ENCODE results near the gene NEK1. TPM values are rescaled to one million over a fixed set of nuclear protein-coding genes. Genes with fewer than 3 reads are reported as not detected.
A peak's percentile ranks its signal among the peaks of the same experiment; 100 is the strongest.
"Not testable (repeated sequence)": the region's sequence is repeated elsewhere in the genome, so short reads cannot be mapped to it uniquely, and the experiment has no call there.

The NEK1 gene
- total RNA-seq, 1 experiment from 2014 or later = 8.2 TPM

DNA sequence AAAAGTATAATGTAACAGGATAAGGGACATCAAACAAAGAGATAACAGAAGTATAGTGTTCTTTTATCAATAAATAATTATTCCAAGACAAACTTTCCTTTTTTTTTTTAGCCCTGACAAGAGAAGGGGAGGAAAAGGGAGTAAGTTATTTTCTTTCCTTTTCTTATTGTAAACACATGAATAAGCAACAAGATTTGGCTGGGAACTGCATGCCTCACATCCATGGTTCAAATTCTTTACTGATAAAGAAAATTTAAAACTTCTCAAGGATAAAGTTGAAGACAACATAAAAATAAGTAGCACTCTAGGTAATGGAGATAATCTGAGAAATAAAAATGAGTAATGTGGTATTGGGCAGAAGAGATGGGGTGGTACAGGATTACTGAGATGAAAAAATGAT is 71.6 kb downstream of the NEK1 start:
- Histone ChIP-seq H3K27ac (no peak overlapping the region), H3K4me3 (no peak overlapping the region), H3K36me3 (0 out of 2 replicates have a peak, but pooled peaks cover 5% of the 10 kb centered on the region), H3K27me3 (no peaks in the 10 kb centered on the region), H3K4me1 (no peaks in the 10 kb centered on the region), H3K9me3 (replicated peaks) (no peaks in the 10 kb centered on the region)
- no peak for DNase-seq

DNA sequence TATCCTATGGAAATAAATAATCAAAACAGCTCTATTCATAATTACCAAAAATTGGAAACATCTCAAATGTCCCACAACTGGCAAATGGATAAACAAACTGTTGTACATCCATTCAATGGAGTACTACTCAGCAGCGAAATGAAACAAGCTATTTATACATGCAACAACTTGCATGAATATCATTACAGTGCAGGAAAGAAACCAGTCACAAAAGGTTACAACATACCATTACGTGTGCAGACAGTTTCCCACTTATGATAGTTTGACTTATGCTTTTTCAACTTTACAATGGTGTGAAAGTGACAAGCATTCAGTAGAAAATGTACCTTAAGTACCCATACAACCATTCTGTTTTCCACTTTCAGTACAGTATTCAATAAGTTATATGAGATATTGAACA is 82.3 kb downstream of the NEK1 start:
- peaks cover 5% of the 10 kb centered on the region; the same call in 1 of the 2 replicates for H3K36me3 ChIP-seq
- no peaks in the 10 kb centered on the region for H3K4me1 ChIP-seq
- H3K27me3 ChIP-seq = no peaks in the 10 kb centered on the region
- no peak for DNase-seq
- no peak overlapping the region for H3K4me3 ChIP-seq
- H3K9me3 ChIP-seq (replicated peaks) = no peaks in the 10 kb centered on the region
- no peak overlapping the region for H3K27ac ChIP-seq

DNA sequence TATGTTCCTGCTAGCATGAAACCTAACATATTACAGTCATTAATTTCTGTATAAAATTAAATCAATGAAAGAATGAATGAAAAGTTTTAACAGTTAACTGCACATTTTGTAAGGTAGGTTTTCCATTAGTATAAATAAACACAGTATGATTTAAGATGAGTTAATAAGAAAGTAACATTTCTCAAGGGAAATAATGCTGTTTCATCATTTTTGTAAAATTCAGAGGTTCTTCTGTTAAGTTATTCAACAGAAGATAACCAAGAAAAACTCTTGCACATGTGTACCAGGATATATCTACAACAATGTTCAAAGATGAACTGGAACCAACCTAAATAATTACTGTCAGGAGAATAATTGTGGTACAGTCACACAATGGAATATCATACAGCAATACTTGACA is 88.6 kb downstream of the NEK1 start:
- Histone ChIP-seq H3K4me3 (no peak overlapping the region), H3K9me3 (replicated peaks) (no peaks in the 10 kb centered on the region), H3K27me3 (no peaks in the 10 kb centered on the region), H3K36me3 (no peaks in the 10 kb centered on the region; the same call in 1 of the 2 replicates), H3K27ac (no peak overlapping the region), H3K4me1 (no peaks in the 10 kb centered on the region)
- no peak for DNase-seq

GRCh38 chr4:169510617-169511016 is 101.8 kb downstream of the NEK1 start:
- no peaks in the 10 kb centered on the region for H3K27me3 ChIP-seq
- no peak overlapping the region for H3K4me3 ChIP-seq
- no peaks in the 10 kb centered on the region; the same call in 1 of the 2 replicates for H3K36me3 ChIP-seq
- H3K4me1 ChIP-seq = no peaks in the 10 kb centered on the region
- H3K9me3 ChIP-seq (replicated peaks) = no peaks in the 10 kb centered on the region
- DNase-seq = no peak
- H3K27ac ChIP-seq = no peak overlapping the region

DNA sequence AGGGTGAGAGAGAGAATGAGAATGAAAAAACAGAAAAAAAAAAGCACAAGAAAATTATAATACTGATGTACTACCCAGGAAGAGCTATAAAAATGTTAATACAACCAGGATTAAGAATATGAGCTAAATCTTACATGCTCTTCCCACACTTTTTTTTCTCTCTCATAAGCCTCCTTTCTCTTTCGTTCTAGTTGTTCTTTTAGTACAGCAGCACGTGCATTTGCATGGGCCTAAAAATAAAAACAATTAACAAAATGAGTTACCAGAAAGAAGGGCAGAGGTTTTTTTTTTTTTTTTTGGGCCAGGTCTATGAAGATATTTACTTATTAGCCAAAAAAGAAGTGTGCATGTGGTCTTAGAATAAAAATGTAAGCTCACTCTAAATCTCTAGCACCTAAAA is 105.5 kb downstream of the NEK1 start:
- DNase-seq = no peak
- no peak overlapping the region for H3K4me3 ChIP-seq
- no peak overlapping the region for H3K27ac ChIP-seq
- H3K27me3 ChIP-seq = no peaks in the 10 kb centered on the region
- no peaks in the 10 kb centered on the region for H3K9me3 ChIP-seq (replicated peaks)
- H3K4me1 ChIP-seq = no peaks in the 10 kb centered on the region
- H3K36me3 ChIP-seq = peaks cover 2% of the 10 kb centered on the region; the same call in 1 of the 2 replicates

DNA sequence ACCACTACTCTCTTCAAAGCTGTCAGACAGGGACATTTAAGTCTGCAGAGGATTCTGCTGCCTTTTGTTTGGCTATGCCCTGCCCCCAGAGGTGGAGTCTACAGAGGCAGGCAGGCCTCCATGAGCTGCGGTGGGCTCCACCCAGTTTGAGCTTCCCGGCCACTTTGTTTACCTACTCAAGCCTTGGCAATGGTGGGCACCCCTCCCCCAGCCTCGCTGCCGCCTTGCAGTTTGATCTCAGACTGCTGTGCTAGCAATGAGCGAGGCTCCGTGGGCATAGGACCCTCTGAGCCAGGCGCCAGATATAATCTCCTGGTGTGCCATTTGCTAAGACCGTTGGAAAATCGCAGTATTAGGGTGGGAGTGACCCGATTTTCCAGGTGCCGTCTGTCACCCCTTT is 112.5 kb downstream of the NEK1 start:
- not testable (repeated sequence) for DNase-seq; H3K9me3 ChIP-seq (replicated peaks); H3K4me3 ChIP-seq; H3K36me3 ChIP-seq; H3K4me1 ChIP-seq; H3K27me3 ChIP-seq; H3K27ac ChIP-seq

- not testable (repeated sequence) for H3K27ac ChIP-seq; H3K4me1 ChIP-seq; H3K36me3 ChIP-seq; H3K4me3 ChIP-seq; DNase-seq; H3K9me3 ChIP-seq (replicated peaks); H3K27me3 ChIP-seq
These were observed 118.1 kb downstream of the NEK1 start for GRCh38 chr4:169494234-169494633.

GRCh38 chr4:169493164-169493524 is 119.2 kb downstream of the NEK1 start:
- Histone ChIP-seq H3K27me3 (no peaks in the 10 kb centered on the region), H3K27ac (no peak overlapping the region), H3K4me1 (no peaks in the 10 kb centered on the region), H3K9me3 (replicated peaks) (no peaks in the 10 kb centered on the region; the same call in 1 of the 2 replicates), H3K36me3 (no peaks in the 10 kb centered on the region), H3K4me3 (no peak overlapping the region)
- no peak for DNase-seq

DNA sequence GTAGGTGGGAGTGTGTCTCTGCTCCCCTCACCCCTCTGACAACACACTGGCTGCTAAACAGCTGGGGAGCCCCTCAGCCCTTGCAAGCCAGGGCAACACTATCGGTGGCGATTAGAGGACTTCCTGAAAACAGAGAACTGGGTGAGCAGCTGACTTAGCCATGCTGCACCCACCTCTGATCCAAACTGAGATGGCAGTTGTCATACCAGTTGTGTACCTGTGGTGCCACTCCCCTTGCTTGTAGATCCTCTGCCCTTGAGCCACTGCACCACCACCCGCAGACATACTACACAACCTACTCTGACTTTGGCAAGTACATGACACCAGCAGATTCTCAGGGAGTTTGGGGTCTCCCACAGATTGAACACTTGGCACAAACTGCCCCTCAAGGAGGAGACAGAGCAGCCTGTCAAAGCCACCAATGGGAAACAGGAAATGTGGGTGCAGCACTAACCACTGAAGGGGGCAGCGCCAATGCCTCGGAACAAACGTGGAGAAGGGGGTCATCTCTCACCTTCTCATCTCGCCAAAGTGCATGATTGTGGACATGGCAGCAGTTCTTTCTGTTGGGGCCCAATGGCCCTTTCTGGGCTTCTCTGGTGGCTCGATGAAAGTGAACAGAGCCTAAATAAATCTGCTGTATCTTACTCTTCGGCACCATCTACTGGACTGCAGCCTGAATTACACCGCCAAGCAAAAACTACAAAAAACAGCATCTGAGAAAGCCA is 119.8 kb downstream of the NEK1 start:
- DNase-seq = peak; percentile 6 to 57
- H3K9me3 ChIP-seq (replicated peaks) = no peaks in the 10 kb centered on the region; the same call in 1 of the 2 replicates
- H3K27ac ChIP-seq = no peak overlapping the region
- no peaks in the 10 kb centered on the region for H3K4me1 ChIP-seq
- H3K27me3 ChIP-seq = no peaks in the 10 kb centered on the region
- no peak overlapping the region for H3K4me3 ChIP-seq
- no peaks in the 10 kb centered on the region for H3K36me3 ChIP-seq

- H3K27ac ChIP-seq = no peak overlapping the region
- no peak for DNase-seq
- H3K27me3 ChIP-seq = no peaks in the 10 kb centered on the region
- H3K36me3 ChIP-seq = no peaks in the 10 kb centered on the region
- H3K4me1 ChIP-seq = no peaks in the 10 kb centered on the region
- H3K4me3 ChIP-seq = no peak overlapping the region
- H3K9me3 ChIP-seq (replicated peaks) = no peaks in the 10 kb centered on the region; the same call in 1 of the 2 replicates
These were observed 121.2 kb downstream of the NEK1 start for GRCh38 chr4:169491211-169491610.

DNA sequence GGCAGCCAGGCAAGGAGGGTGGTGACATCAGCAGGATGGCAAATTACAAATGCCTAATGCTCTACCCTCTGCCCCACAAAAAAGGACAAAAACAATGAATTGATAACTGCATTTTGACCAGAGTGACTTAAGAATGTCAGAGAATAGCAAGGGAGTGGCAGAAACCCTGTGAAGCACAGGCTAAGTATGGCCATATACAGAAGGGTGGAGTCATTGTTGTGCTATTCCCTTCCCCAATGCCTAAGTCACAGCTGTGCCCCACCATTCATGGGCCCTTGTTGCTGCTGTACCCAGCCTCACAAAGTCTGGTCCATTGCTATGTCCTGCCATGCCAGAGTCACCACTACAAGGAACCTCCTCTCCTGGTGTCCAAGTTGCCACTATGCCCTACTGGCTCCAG is 123.1 kb downstream of the NEK1 start:
- Histone ChIP-seq H3K27me3 (no peaks in the 10 kb centered on the region), H3K4me3 (no peak overlapping the region)
- DNase-seq = no peak

DNA sequence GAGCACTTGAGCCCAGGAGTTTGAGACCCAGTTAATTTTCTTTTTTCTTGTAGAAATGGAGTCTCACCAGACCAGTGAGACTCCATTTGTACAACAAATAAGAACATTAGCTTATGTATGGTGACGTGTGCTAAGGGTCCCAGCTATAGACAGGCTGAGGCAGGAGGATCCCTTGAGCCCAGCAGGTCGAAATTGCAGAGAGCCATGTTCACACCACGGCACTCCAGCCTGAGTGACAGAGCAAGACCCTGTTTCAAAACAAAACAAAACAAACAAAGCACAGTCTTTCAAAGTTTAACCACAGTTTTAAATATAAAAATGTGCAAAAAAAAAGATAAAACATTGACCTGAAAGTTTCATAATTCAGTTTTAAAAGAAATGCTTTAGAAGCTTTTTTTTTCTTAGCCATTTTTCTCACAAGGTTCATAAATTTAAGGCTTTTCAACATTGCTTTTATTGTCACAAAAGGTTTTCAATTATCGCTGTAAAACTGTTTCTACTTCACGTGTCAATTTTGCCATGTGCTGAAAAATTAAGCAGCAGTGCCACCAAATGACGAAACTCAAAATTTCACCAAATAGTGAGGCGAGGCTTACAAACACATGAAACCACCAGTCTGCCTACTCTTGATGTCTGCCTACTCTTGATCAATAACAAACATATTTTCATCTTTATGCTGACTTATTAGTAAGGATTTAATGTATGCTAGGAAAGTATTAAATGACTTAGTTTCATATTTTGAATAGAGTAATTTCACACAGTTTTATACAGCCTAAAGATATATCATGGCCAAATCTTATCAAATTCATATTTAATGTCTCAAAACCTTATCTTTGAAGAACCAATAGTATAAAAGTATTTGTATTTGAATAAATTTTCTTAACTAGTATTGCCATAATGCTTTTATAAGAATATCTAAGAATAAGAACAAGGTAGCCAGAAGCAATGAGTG is 126.3 kb downstream of the NEK1 start:
- Histone ChIP-seq H3K27ac (no peak overlapping the region), H3K4me3 (no peak overlapping the region), H3K36me3 (no peaks in the 10 kb centered on the region), H3K4me1 (no peaks in the 10 kb centered on the region), H3K27me3 (no peaks in the 10 kb centered on the region), H3K9me3 (replicated peaks) (no peaks in the 10 kb centered on the region)
- peak; percentile 9 to 62 for DNase-seq

More for the DNA sequence above, 123.1 kb downstream of the NEK1 start:
- no peaks in the 10 kb centered on the region for H3K4me1 ChIP-seq
- H3K27ac ChIP-seq = no peak overlapping the region
- no peaks in the 10 kb centered on the region; the same call in 1 of the 2 replicates for H3K9me3 ChIP-seq (replicated peaks)
- no peaks in the 10 kb centered on the region for H3K36me3 ChIP-seq

GRCh38 chr4:169485086-169485485 is 127.3 kb downstream of the NEK1 start:
- Histone ChIP-seq H3K9me3 (replicated peaks) (no peaks in the 10 kb centered on the region), H3K4me1 (no peaks in the 10 kb centered on the region), H3K27me3 (no peaks in the 10 kb centered on the region), H3K27ac (no peak overlapping the region), H3K36me3 (no peaks in the 10 kb centered on the region), H3K4me3 (no peak overlapping the region)
- DNase-seq = no peak

DNA sequence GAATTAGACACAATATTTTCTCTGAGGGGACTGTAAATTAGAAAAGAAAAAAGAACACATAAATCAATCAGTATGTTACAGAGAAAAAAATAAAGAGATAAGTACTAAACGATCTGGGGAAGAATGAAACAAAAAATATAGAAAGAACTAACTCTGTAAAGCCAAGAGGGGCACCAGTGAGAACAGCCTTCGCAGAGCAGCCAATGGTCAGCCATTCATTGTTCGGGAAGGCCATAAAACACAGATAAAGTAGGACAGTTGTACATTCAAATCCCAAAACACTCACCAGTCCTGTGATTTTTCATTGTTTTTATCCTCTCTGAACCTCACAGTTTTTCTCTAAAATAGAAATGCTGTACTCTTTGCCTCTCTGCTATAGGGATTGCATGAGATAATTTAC is 127.9 kb downstream of the NEK1 start:
- Histone ChIP-seq H3K27me3 (no peaks in the 10 kb centered on the region), H3K4me3 (no peak overlapping the region), H3K4me1 (no peaks in the 10 kb centered on the region), H3K9me3 (replicated peaks) (no peaks in the 10 kb centered on the region), H3K27ac (no peak overlapping the region), H3K36me3 (no peaks in the 10 kb centered on the region)
- peak in 1 of 2 experiments; percentile 2 for DNase-seq

DNA sequence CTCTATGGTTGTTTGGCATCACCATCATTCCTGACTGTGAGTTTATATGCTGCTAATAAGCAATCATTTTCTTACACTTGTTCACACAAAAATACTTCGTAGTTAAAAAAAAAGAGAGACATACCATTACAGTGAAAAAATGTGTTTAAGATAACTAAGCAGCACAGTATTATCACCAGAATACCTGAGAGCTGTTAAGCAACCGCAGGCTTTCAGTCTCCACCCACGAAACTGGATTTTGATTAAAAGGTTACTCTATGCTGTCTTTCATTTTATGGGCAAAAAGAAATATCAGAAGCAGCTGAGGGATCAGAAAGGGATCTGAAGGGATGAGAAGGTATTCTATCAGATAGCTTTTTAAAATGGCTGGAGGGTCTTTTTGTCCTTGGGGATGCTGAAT is 148.3 kb downstream of the NEK1 start:
- no peaks in the 10 kb centered on the region for H3K36me3 ChIP-seq
- no peak for DNase-seq
- no peaks in the 10 kb centered on the region for H3K9me3 ChIP-seq (replicated peaks)
- no peaks in the 10 kb centered on the region for H3K4me1 ChIP-seq
- no peak overlapping the region for H3K4me3 ChIP-seq
- H3K27ac ChIP-seq = no peak overlapping the region
- H3K27me3 ChIP-seq = no peaks in the 10 kb centered on the region
